IPS DF 19.7 (cell line): ENCODE measurements around the gene EHBP1.
A peak's percentile ranks its signal among the peaks of the same experiment; 100 is the strongest.
"Not testable (repeated sequence)": the region's sequence is repeated elsewhere in the genome, so short reads cannot be mapped to it uniquely, and the experiment has no call there.

ENCODE experiments used
- DNase-seq: peaks from one replicate; pipeline ENCODE4 v3.0.0-alpha.2; 2013; ENCODE audit warnings: low read depth, low spot score

Gene EHBP1

DNA sequence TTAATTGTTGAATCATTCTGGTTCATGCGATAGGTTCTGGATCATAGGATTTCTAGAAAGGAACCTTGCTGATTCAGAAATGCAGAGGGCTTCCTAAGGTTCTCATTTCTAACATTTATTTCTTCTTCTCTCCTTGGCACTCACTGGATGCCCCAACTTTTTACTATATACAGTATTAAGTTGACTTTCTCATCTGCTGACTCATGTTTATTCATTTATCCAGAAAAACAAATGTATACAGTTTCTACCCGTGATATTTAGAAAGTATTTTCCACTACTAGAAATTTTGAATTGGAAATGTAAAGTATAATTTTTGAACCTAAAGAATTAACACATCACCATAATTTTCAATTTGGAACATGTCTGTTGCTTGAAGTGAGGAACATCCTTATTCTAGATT is 312.9 kb downstream of the EHBP1 start:
- DNase-seq = no peak

DNA sequence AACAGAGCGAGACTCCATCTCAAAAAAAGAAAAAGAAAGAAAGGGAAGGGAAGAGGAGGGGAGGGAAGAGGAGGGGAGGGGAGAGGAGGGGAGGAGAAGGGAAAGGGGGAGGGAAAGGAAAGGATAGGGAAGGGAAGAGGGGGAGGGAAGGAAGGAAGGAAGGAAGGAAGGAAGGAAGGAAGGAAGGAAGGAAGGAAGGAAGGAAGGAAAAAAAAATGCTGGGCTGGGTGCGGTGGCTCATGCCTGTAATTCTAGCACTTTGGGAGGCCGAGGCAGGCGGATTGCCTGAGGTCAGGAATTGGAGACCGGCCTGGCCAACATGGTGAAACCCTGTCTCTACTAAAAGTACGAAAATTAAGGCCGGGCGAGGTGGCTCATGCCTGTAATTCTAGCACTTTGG is 314.2 kb downstream of the EHBP1 start:
- DNase-seq = not testable (repeated sequence)

DNA sequence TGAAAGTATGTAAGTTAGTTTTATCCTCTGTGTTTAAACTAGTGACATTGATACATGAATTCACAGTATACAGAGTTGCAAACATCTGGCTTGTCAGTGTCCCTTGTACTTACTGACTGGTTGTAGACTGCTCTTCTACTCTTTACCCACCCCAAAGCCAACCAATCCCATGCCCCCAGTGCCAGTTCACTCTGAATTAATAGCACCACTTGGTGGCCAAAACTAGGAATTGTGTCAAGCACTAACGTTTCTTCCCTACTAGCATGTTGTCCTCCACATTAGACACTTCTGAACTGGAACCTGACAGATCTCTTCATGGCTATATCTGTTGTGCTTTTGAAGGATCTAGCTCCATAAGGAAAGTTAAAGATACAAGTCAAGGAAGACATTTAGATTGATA is 317.9 kb downstream of the EHBP1 start:
- no peak for DNase-seq

DNA sequence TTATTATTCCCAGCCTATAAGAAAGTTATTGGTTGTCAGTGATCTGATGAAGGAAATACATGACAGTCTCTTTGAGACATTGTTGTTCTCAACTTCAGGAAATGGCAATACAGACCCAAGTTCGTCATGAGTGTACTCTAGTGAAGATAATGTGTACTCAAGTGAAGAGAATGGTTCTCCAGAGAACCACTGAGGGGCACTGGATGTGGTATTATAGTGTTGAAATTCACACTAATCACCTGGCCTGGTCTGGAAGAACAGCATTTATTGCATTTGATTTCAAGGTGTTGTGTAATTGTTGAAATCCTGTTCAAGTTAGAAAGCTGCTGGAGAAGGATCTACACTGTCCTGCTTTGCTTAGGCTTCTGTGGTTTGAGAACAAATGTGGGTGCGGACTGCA is 321.7 kb downstream of the EHBP1 start:
- no peak for DNase-seq

DNA sequence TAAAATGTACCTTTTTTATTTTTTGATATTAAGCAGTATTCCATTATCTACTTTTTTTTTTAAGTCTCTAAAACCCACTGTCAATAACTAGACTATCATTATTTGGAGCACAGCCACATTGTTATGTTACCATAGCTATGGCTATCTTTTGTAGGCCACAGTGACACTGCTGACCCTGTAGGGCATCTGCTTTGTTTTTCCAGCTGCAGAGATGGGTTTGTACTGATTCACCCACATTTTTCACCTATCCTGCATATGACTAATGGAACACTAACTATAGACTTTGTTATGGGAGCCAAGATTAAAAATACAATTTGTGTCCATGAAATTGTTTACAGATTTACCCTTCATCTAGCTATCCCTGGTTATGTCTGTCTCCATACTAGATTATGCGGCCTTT is 323.5 kb downstream of the EHBP1 start:
- no peak for DNase-seq

DNA sequence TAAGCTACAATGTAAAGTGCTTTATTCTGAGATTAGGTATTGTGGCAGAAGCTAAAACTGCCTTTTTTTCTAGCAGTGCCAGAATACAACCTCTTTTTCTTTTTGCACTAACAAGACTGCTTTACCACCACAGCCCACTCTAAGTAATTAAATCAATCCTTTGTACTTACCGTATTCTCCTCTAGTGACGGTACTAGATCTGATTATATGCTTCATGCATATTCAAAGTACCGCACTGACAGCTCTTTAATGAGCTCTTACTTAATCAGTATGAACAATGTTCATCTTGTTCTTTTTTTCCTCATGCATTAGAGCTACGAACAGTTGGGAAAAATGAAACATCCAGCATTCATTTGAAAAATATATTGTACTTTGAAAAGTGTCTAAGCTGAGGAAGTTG is 329.0 kb downstream of the EHBP1 start:
- no peak for DNase-seq

DNA sequence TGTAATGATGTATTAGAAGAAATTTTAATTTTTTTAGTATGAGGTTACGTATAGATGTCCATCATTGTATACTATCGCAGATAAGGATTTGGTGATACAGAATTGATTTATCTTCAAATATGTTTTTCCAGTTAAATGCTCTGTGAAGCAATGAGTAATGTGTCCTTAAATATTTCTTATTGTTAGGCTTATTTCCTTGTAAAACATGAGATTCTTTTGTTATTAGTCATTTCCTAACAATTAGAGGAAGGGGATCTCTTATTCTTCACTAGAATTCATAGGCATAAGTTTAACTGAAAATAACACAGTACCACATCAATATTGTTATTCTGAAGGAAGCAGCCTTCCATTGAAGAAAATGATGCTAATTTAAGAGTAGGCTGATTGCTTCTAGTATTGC is 329.7 kb downstream of the EHBP1 start:
- no peak for DNase-seq

DNA sequence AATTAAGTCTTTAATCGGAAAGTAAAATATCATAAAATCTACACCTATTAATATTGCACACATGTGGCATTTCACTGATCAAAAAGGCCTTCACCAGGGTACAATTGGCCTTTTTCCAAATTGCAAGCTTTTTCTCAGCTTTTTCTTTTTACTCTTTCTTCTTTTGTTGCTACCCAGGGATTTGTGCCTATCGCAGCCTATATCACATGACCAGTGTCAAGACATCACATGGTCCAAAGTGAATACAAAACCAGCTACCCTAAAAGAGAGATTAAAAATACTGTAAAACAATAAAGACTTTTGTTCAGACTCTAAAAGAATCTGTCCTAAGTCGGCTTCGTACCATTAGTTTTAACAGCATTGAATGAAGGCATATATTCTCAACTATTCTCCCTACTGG is 330.1 kb downstream of the EHBP1 start:
- DNase-seq = no peak

DNA sequence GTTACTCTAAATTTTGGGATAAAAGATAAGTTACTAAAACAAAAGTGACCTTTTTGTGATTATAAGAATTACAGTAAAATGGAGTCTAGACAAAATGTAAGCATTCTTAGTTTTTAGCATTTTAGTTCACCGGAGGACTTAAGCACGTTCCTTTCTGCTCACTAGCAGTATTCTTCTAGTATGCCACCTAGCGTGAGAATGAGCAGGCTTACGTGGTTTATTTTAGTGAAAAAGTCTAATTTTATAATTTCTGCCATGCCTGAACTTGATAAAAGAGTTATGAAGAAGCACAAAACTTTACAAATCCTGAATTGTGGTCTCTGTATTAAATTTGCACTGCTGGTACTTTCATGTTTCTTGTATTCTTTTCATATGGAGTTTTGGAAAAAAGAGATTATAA is 332.5 kb downstream of the EHBP1 start:
- DNase-seq = no peak

DNA sequence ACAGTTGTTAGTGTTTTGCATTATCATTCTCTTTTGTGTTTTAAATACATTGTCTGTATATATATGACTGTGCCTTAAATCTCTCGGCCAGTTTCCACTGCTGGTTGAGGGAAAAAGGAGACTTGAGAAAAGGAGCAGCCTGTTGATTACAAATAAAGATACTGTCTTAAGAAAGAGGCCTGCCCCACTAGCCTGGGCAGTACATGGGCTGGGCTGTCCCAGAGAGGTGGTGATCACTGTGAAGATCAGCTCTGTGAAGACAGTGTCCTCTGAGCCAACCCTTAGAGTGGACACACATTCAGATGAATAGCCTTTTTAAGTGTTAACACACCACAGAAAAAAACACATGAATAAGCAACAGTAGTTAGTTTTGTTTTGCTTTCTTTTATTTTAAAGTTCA is 335.1 kb downstream of the EHBP1 start:
- DNase-seq = no peak

DNA sequence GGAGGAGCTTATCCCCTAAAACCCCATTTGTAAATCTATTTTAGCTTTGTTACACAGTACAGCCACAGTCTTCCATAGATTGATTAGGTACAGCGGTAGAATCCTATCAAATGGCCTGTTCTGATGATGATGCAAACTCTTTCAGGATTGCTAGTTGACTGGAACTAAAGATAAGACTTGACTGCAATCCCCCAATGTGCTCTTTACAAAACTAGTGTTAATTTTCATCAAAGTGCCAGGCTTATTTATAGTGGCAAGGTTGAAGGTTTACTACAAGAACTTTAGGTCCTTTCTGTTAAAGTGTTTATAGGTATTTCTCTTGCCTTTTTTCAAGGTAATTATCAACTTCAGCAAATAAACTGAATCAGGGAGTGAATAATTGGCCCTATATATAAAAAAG is 336.1 kb downstream of the EHBP1 start:
- no peak for DNase-seq

DNA sequence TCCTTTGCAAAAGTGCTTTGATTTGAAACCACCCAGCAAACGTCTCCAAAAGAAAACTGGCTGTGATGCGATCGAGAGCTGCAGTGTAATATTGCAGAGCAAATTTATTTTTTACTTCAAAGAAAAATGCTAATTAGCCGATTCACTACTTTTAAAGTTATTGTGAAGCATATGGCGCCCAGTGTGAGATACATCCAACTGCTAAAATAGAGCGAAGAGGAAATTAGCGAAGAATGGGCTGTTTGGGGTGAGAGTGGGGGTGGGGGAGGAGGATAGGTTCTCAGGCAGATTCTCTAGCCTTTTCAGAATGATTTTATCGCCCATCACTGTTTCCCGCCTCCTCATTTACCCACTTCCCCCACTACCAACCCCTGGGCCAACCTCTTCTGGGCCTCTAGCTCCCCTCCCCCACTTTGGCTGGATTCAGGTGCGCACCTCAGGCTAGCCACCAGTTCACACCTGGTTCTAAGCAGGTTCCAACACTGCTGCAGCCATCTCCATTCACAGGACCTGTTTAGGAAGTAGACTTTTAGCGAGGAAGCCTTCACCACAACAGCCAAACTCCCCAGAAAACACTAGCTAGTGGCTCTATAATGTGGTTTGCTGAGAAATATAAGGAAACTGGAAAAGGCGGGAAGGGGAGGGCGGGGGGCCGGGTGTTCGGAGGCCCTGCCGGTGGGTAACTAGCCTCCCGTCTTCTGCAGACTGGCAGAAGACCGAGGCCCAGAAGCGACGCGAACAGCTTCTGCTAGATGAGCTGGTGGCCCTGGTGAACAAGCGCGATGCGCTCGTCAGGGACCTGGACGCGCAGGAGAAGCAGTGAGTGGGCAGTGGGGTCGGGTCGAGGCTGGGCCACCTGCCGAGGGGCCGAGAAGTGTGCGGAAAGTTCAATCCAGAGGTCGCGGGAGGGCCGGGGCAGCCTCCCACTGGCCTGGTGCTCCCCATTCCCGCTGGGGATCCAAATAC is 339.1 kb downstream of the EHBP1 start:
- peak; percentile 94 for DNase-seq

DNA sequence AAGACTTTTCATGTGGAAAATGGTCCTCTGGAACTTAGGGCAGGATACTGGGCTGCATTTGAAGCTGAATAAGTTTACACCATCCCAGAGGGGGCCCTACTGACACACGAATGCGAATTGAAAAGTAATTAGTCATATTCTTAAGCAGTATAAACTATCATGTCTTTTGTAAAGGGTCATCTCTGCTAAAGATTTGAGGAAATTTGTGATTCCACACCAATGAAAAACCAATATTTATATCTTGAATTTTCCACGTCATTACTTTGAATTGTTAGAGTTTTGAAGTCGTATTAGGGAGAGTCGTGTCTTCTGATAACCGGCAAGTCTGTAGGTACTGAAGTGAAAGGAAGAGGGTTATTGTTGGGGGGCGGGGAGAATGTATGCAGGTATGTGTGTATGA is 341.0 kb downstream of the EHBP1 start:
- DNase-seq = no peak

DNA sequence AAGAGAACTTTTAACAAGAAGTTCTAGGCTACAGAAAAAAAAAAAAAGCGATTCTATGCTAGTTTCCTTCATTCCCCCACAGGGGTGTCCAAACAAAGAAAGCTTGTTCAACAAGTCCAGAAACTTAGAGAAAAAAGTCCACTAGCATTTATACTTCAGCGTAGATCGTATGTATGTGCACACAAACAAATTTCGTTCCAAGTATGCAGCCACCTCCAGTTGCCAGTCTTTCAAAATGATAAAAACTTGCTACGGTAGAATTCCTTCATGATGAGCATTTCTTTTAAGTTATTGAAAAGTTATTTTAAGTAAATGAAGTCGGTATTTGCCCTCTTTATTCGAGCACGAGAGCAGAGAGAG is 341.4 kb downstream of the EHBP1 start:
- DNase-seq = no peak

DNA sequence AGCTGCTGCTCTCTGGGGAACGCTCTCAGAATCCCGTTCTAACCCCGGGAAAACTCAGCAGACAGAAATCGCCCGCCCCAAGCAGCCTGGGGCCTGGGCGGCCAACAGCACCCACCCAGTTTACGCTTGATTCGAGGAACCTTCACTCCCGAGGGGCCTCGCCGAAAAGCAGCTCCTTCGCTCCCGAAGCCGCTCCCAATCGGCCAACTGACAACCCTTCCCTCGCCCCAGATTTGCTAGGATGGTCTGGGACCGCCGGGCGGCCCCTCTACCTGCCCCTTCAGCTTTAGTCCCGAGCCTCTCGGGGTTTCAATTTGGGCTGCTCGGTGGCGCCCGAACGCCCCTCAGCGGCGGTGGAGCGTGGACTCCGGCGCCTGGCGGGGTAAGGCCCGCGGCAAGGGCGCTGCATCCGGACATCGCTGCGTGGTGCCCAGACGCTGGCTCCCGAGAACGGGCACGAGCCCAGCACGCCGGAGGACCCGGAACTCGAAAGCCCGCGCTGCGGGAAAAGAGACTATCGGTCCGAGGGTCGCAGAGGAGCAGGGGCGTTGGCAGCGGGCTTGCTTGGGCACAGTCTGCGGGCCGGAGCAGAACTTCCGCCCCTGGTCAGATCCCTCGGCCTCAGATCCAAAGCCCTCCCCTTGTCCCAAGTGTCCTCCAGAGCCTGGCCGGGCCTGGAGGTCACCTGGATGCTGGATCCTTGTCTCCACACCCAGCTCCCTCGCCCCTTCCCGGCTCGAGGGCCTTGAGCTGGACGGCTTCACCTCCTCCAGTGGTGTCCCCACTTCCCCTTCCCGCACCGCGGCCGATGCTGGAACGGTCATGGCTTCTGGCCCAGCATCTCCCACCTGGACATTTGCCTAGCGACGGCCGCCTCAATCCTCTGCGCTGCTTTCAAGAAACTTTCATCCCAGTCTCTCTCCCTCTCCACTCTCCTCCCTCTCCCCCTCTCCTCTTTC is 342.1 kb downstream of the EHBP1 start:
- no peak for DNase-seq

DNA sequence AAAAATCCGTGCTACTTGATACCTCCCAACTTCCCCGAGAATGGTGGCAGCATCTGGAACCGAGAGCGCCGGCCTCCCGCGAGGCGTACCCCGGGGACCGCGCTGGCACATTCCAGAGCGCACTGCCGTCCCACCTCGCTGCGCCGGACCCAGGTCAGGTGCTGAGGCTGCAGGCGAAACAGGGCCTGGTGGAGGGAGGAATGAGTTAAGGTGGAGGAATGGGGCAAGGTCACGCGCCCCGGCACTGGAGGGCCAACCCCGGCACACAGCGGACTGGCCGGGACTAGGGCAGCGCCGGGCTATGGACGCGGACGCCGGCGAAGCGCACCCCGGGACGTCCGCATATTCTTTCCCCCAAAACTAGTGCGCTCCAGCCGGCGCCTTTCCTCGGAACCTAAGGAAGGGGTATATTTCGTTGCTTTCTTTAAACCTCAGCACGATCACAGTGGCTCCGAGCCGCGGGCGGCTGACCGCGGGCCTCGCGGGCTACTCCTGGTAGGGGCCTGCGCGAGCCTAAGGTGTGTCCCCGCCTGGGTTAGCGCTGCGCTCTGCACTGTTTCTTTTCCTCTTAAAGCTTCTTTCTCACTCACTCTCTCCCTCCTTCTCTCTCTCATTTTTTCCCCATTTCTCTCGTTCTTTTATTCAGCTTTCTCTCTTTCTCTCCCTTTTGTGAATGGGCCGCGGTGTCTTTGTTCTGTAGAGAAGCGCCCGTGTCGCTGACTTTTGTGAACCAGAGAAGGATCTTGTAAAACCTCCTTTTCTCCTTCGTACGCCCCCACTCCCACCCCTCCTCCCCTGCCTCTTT is 343.1 kb downstream of the EHBP1 start:
- no peak for DNase-seq

DNA sequence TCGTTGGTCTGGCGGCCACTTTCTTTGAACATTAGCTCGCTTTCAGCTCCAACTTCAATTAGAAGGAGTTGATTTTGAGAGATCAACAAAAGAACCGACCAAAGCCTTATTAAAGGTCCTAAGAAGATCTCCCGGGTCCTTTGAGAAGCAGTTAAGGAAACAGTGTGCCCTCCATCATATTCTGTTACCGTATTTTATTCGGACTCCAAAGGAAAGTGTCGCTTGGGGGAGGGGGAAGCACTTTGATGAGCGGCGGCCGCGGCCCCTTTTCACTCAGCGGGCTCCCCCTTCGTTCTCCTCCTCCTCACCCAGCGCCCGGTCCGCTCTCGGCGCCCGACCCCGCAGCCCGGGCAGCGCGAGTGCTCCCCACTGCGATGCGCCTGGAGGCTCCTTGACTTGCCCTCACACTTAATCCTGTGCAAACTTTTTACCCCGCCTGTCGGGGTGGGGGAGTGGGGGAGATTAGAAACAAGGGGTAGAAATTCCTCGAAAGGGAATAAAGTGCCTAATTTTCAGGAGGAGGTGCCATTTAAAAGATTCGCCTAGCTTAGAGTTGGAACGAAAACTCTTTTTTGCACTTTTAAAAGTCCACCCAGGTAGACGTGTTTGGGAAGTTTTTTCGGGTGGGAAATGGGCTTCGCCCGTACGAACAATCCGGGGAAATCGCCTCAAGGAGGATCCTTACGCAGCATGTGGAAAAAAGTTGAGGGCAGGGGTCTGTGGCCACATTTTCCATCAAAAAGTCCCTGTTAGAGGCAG is 343.9 kb downstream of the EHBP1 start:
- DNase-seq = no peak

DNA sequence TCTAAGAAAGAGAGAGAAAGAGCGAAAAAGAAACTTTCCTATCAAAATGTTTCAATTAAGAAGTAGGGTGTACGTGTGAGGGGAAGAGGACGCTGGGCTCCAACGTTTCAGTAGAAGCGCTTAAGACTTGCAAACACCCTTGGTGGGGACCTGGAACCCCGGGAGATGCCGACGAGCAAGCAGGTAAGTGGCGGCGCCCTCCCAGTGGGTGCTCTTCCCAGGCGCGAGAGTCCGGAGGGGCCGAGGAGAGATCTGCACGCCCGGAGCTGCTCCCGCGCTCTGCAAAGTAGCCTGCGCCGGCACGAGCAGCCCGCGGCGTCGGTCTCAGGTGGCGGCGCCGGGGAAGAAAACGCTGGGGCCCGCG is 344.4 kb downstream of the EHBP1 start:
- DNase-seq = no peak

DNA sequence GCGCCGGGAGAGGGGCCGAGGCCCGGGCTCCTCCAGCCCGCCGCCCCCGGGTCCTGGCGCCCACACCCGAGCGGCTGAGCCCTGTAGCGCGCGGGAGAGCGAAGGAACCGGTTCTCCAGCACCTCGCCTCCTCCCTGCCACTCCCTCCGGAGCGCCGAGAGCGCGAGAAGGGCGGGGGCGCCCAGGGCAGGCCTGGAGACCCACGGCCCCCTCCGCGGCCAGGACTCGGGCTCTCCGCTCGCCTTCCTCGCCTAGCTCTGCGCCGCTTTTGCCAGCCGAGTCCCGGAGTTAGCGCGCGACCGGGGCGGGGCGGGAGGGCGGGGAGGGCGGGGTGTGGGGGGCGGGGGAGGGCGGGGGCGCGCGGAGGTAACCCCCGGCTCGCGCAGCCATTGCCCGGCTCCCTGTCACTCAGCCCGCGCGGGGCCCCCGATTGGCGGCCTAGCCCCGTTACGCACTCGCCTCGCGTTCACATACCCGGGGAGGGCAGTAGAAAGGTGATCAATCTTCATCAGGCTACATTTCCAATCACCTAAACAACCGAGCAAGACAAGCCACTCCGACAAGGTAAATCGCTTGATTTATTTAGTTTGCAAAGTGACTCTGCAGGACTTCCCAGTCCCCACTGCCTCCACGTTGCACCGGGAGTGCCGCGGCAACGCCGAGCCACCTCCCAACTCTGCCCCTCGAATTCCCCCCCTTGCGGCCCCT is 345.0 kb downstream of the EHBP1 start, which contains the start of gene OTX1:
OTX1 (plus strand) TSS at position 497 of the 708 bp plus-strand sequence. CDS start 2,161 bp downstream, outside the sequence.
- no peak for DNase-seq
